RWPE2 (cell line): ENCODE measurements around the gene TMEM89.
A peak's percentile ranks its signal among the peaks of the same experiment; 100 is the strongest.

Experiments
- ATAC-seq: fragments of 200-7000 bp; cut with Tn5 transposase; 3 replicates; pipeline ENCODE4 v1.9.1; 2021; ENCODE audit warnings: low read depth
- DNase-seq: peaks from one replicate; pipeline ENCODE4 v3.0.0-alpha.2; 2020; ENCODE audit warnings: low spot score
- H3K27ac ChIP-seq: fragments of 450-650 bp; 2 replicates; pipeline ENCODE4 v1.5.1; 2017; ENCODE audit warnings: mild to moderate bottlenecking; ENCODE audit not compliant: poor library complexity, severe bottlenecking
- H3K27me3 ChIP-seq: fragments of 250-450 bp; sonication (Bioruptor Pico); 2 replicates; pipeline ENCODE4 v1.5.1; 2021; ENCODE audit warnings: mild to moderate bottlenecking, moderate library complexity; ENCODE audit not compliant: insufficient read depth, poor library complexity, severe bottlenecking
- H3K36me3 ChIP-seq: fragments of 250-450 bp; sonication (Bioruptor Pico); 2 replicates; pipeline ENCODE4 v1.5.1; 2020; ENCODE audit warnings: low read depth, mild to moderate bottlenecking, moderate library complexity
- H3K4me1 ChIP-seq: fragments of 250-450 bp; sonication (Bioruptor Pico); 2 replicates; pipeline ENCODE4 v1.5.1; 2021; ENCODE audit warnings: mild to moderate bottlenecking, moderate library complexity; ENCODE audit not compliant: insufficient read depth, poor library complexity, severe bottlenecking
- H3K4me3 ChIP-seq: fragments of 250-450 bp; sonication (Bioruptor Pico); 2 replicates; pipeline ENCODE4 v1.5.1; 2021; ENCODE audit warnings: mild to moderate bottlenecking, moderate library complexity; ENCODE audit not compliant: severe bottlenecking
- H3K9me3 ChIP-seq: fragments of 250-450 bp; sonication (Bioruptor Pico); 2 replicates; pipeline ENCODE4 v1.5.1; 2021; ENCODE audit warnings: mild to moderate bottlenecking, moderate library complexity; ENCODE audit not compliant: severe bottlenecking
- CTCF ChIP-seq: fragments of 450-650 bp; IDR thresholded peaks from one replicate; pipeline ENCODE4 v1.5.1; 2017; ENCODE audit warnings: mild to moderate bottlenecking, moderate library complexity; ENCODE audit not compliant: poor library complexity, severe bottlenecking

Gene TMEM89

GRCh38 chr3:48595526-48596121 is 25.9 kb downstream of the TMEM89 start:
- Histone ChIP-seq H3K36me3 (peaks cover 60% of the 10 kb centered on the region), H3K27me3 (no peaks in the 10 kb centered on the region), H3K4me1 (peaks cover 48% of the 10 kb centered on the region), H3K4me3 (peak overlapping the region; percentile 77), H3K9me3 (no peaks in the 10 kb centered on the region), H3K27ac (peak overlapping the region; percentile 98)
- peak; percentile 40 for ATAC-seq
- no peak for TF ChIP-seq CTCF
- peak; percentile 98 for DNase-seq

GRCh38 chr3:48595075-48595525 is 26.5 kb downstream of the TMEM89 start, which contains the start of gene COL7A1:
Gene COL7A1 (minus strand): TSS chr3:48595329. CDS start chr3:48595159, 170 bp downstream.
- H3K27ac ChIP-seq = peak within 1 kb of the TSS; percentile 98
- no peaks in the 10 kb centered on the region for H3K9me3 ChIP-seq
- no peaks in the 10 kb centered on the region for H3K27me3 ChIP-seq
- H3K36me3 ChIP-seq = peaks cover 60% of the 10 kb centered on the region
- no peak for TF ChIP-seq CTCF
- 0 out of 3 replicates have a peak, but pooled peaks have one; percentile 4 for ATAC-seq
- H3K4me1 ChIP-seq = peaks cover 43% of the 10 kb centered on the region
- peak within 1 kb of the TSS; percentile 77 for H3K4me3 ChIP-seq
- no peak for DNase-seq

- peak overlapping the region; percentile 77 for H3K4me3 ChIP-seq
- H3K4me1 ChIP-seq = peaks cover 38% of the 10 kb centered on the region
- H3K27me3 ChIP-seq = no peaks in the 10 kb centered on the region
- ATAC-seq (no peak), DNase-seq (no peak)
- no peaks in the 10 kb centered on the region for H3K9me3 ChIP-seq
- peak overlapping the region; percentile 98 for H3K27ac ChIP-seq
- no peak for TF ChIP-seq CTCF
- H3K36me3 ChIP-seq = peaks cover 60% of the 10 kb centered on the region
These were observed 27.0 kb downstream of the TMEM89 start for GRCh38 chr3:48594417-48595049.

- Histone ChIP-seq H3K4me3 (peak overlapping the region; percentile 77), H3K9me3 (no peaks in the 10 kb centered on the region), H3K4me1 (peaks cover 28% of the 10 kb centered on the region), H3K27me3 (no peaks in the 10 kb centered on the region), H3K27ac (peak overlapping the region; percentile 98), H3K36me3 (peaks cover 70% of the 10 kb centered on the region)
- no peak for DNase-seq
- no peak for TF ChIP-seq CTCF
- ATAC-seq = no peak
These were observed 28.2 kb downstream of the TMEM89 start for GRCh38 chr3:48593337-48593736.
